Mesenchymal stem cell (in vitro differentiated cells and primary cell): ENCODE measurements around the gene ADCYAP1R1. TPM values are rescaled to one million over a fixed set of nuclear protein-coding genes. Genes with fewer than 3 reads are reported as not detected.

Experiments used
- DNase-seq: peaks from one replicate; pipeline ENCODE4 v3.0.0-alpha.2; 2013
- H2AFZ ChIP-seq: one replicate; pipeline ENCODE4 v1.6.1; 2013; ENCODE audit warnings: low read depth, mild to moderate bottlenecking, control low read depth, inconsistent platforms, low read length, moderate library complexity
- H2AK5ac ChIP-seq: 2 replicates; pipeline ENCODE4 v1.6.1; 2013; ENCODE audit warnings: low read length, moderate library complexity, mild to moderate bottlenecking, inconsistent platforms; ENCODE audit not compliant: severe bottlenecking
- H2BK120ac ChIP-seq: one replicate; pipeline ENCODE4 v1.6.1; 2013; ENCODE audit warnings: low read depth, mild to moderate bottlenecking, inconsistent platforms, low read length, moderate library complexity
- H2BK12ac ChIP-seq, 2 experiments: one replicate each; pipeline ENCODE4 v1.6.1; 2013; ENCODE audit warnings: inconsistent platforms in 2 of 2, low read length in 2 of 2, mild to moderate bottlenecking in 2 of 2, moderate library complexity in 2 of 2, control low read depth in 1 of 2
- H2BK15ac ChIP-seq: one replicate; pipeline ENCODE4 v1.6.1; 2013; ENCODE audit warnings: mild to moderate bottlenecking, low read depth, inconsistent platforms; ENCODE audit not compliant: poor library complexity, severe bottlenecking
- H2BK5ac ChIP-seq: 2 replicates; pipeline ENCODE4 v1.6.1; 2013; ENCODE audit warnings: low read depth, mild to moderate bottlenecking, low read length, control low read depth, inconsistent platforms; ENCODE audit not compliant: poor library complexity, severe bottlenecking
- H3K14ac ChIP-seq, 2 experiments: one replicate each; pipeline ENCODE4 v1.6.1; 2013; ENCODE audit warnings: inconsistent platforms in 2 of 2, low read length in 2 of 2, control low read depth in 1 of 2, mild to moderate bottlenecking in 1 of 2, moderate library complexity in 1 of 2
- H3K18ac ChIP-seq, 2 experiments: one replicate each; pipeline ENCODE4 v1.6.1; 2013; ENCODE audit warnings: inconsistent platforms in 2 of 2, low read length in 2 of 2, control low read depth in 1 of 2, low read depth in 1 of 2, mild to moderate bottlenecking in 1 of 2
- H3K23ac ChIP-seq, 2 experiments: one replicate each; pipeline ENCODE4 v1.6.1; 2013; ENCODE audit warnings: inconsistent platforms in 2 of 2, low read length in 2 of 2, mild to moderate bottlenecking in 2 of 2, moderate library complexity in 2 of 2, control low read depth in 1 of 2
- H3K27ac ChIP-seq: 2 replicates; pipeline ENCODE4 v1.5.1; 2013; ENCODE audit warnings: mild to moderate bottlenecking, moderate library complexity, low read length, control low read depth, inconsistent platforms; ENCODE audit not compliant: poor library complexity, severe bottlenecking
- H3K27me3 ChIP-seq, 2 experiments: 2 replicates each; pipeline versions ENCODE4 v1.6.1 to v1.7.0; 2013; ENCODE audit warnings: low read length in 2 of 2, mild to moderate bottlenecking in 2 of 2, moderate library complexity in 2 of 2, control low read depth in 1 of 2, inconsistent platforms in 1 of 2; ENCODE audit not compliant: control insufficient read depth in 1 of 2, insufficient read depth in 1 of 2
- H3K36me3 ChIP-seq, 2 experiments: 2 replicates each; pipeline versions ENCODE4 v1.6.1 to v1.7.0; 2013; ENCODE audit warnings: low read length in 2 of 2, control low read depth in 1 of 2, inconsistent platforms in 1 of 2, low read depth in 1 of 2, mild to moderate bottlenecking in 1 of 2; ENCODE audit not compliant: insufficient read depth in 2 of 2, control insufficient read depth in 1 of 2
- H3K4ac ChIP-seq, 2 experiments: one replicate each; pipeline ENCODE4 v1.6.1; 2013; ENCODE audit warnings: inconsistent platforms in 2 of 2, low read length in 2 of 2, mild to moderate bottlenecking in 2 of 2, moderate library complexity in 2 of 2, control low read depth in 1 of 2, low read depth in 1 of 2
- H3K4me1 ChIP-seq: 2 replicates; pipeline ENCODE4 v1.6.1; 2013; ENCODE audit warnings: low read depth, low read length, control low read depth; ENCODE audit not compliant: control insufficient read depth, insufficient read depth
- H3K4me2 ChIP-seq: 2 replicates; pipeline ENCODE4 v1.6.1; 2013; ENCODE audit warnings: low read length, mild to moderate bottlenecking, inconsistent platforms; ENCODE audit not compliant: poor library complexity, severe bottlenecking
- H3K4me3 ChIP-seq, 2 experiments: 2 replicates each; pipeline versions ENCODE4 v1.5.1 to v1.7.0; 2013; ENCODE audit warnings: low read length in 2 of 2, mild to moderate bottlenecking in 2 of 2, control low read depth in 1 of 2, low read depth in 1 of 2; ENCODE audit not compliant: insufficient read depth in 1 of 2
- H3K79me1 ChIP-seq: replicated peaks from 2 replicates; pipeline ENCODE4 v1.6.1; 2013; ENCODE audit warnings: mild to moderate bottlenecking, control low read depth, low read length, inconsistent platforms; ENCODE audit not compliant: poor library complexity, severe bottlenecking
- H3K9ac ChIP-seq: 2 replicates; pipeline ENCODE4 v1.7.0; 2013; ENCODE audit warnings: mild to moderate bottlenecking, low read length, moderate library complexity
- H3K9me3 ChIP-seq: 2 replicates; pipeline ENCODE4 v1.7.0; 2013; ENCODE audit warnings: mild to moderate bottlenecking, low read length; ENCODE audit not compliant: control insufficient read depth
- H4K8ac ChIP-seq: one replicate; pipeline ENCODE4 v1.6.1; 2013; ENCODE audit warnings: inconsistent platforms, mild to moderate bottlenecking, low read length, moderate library complexity
- H4K91ac ChIP-seq: one replicate; pipeline ENCODE4 v1.6.1; 2013; ENCODE audit warnings: mild to moderate bottlenecking, low read length, inconsistent platforms
- WGBS: methylation state at CpG from one replicate; pipeline ENCODE4 v1.1.7; 2013; ENCODE audit warnings: mixed read lengths; 5-methylcytosine and 5-hydroxymethylcytosine counted together
- small RNA-seq: library from polyadenylated mRNA; stranded (forward); fragments of <200 nt; extraction: miRNeasy Mini kit (QIAGEN cat#:217004); gene quantifications from one replicate; pipeline ENCODE3, GENCODE V24; 2013; ENCODE audit warnings: low read depth

The ADCYAP1R1 gene

DNA sequence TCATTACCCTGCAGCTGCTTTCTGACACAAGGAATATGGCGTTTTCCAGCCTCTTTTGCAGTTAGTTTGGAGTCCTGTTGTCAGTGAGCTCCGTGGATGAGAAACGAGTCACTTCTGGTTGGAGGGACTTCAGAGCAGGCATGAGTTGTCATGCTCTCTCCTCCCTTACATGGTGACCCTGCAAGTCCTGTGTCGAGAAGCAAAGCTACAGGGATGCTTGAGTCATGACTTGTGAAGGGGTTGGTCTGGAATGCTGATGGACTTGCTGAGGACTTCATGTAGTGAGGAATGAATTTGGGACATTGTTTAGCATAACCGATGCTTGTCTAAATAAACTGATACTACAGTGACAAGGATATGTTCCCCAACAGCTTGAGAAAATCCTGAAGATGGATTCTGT is 108.8 kb downstream of the ADCYAP1R1 start:
- Histone ChIP-seq H2BK12ac (no peak overlapping the region), H3K4me3 (no peak overlapping the region), H3K23ac (no peak overlapping the region), H2AFZ (no peak overlapping the region), H3K18ac (no peak overlapping the region), H3K14ac (no peak overlapping the region), H4K8ac (no peak overlapping the region), H3K79me1 (no peaks in the 10 kb centered on the region), H4K91ac (no peak overlapping the region), H3K4me2 (no peak overlapping the region), H2BK120ac (no peak overlapping the region), H3K4ac (no peak overlapping the region), H2AK5ac (no peak overlapping the region), H2BK15ac (no peak overlapping the region), H3K9ac (no peak overlapping the region), H2BK5ac (no peak overlapping the region), H3K9me3 (no peaks in the 10 kb centered on the region), H3K36me3 (no peaks in the 10 kb centered on the region), H3K4me1 (no peaks in the 10 kb centered on the region), H3K27ac (no peak overlapping the region), H3K27me3 (peaks cover 0 to 3% of the 10 kb centered on the region in 2 experiments)
- no peak for DNase-seq
- WGBS = 55% methylated on average over 5 of the region's 5 CpGs

Small RNAs within 50 kb of the gene (small RNA-seq; reads per million reads assigned to genes)
- gene AC006466.1 = not detected
